HG02870 (cell line): ENCODE data around the gene CCR7.

Experiments used
- ATAC-seq: cut with Tn5 transposase; IDR thresholded peaks from one replicate; pipeline ENCODE4 v1.9.1; 2021; ENCODE audit warnings: mild to moderate bottlenecking, moderate library complexity; ENCODE audit not compliant: unreplicated experiment

CCR7 gene

GRCh38 chr17:40563220-40564052 is 1.8 kb downstream of the CCR7 start:
- no peak for ATAC-seq

GRCh38 chr17:40562838-40563219 is 2.4 kb downstream of the CCR7 start:
- ATAC-seq, result no peak

GRCh38 chr17:40561871-40562611 is 3.2 kb downstream of the CCR7 start:
- no peak for ATAC-seq

- peak; percentile 24 for ATAC-seq
Observed at GRCh38 chr17:40561294-40561870, 3.9 kb downstream of the CCR7 start.

- peak; percentile 54 for ATAC-seq
Observed at GRCh38 chr17:40560592-40561293, 4.5 kb downstream of the CCR7 start.

GRCh38 chr17:40559954-40560591 is 5.2 kb downstream of the CCR7 start:
- ATAC-seq, result no peak

- no peak for ATAC-seq
Observed at GRCh38 chr17:40559564-40559916, 5.7 kb downstream of the CCR7 start.

- no peak for ATAC-seq
Observed at GRCh38 chr17:40558890-40559563, 6.2 kb downstream of the CCR7 start.

- ATAC-seq, result no peak
Observed at GRCh38 chr17:40558300-40558889, 6.9 kb downstream of the CCR7 start.

GRCh38 chr17:40557531-40558299 is 7.6 kb downstream of the CCR7 start:
- no peak for ATAC-seq

GRCh38 chr17:40556884-40557414 is 8.3 kb downstream of the CCR7 start:
- ATAC-seq, result no peak

- ATAC-seq, result no peak
Observed at GRCh38 chr17:40556198-40556661, 9.0 kb downstream of the CCR7 start.

GRCh38 chr17:40555296-40556190 is 9.7 kb downstream of the CCR7 start:
- ATAC-seq, result no peak

- no peak for ATAC-seq
Observed at GRCh38 chr17:40554646-40555295, 10.5 kb downstream of the CCR7 start.

GRCh38 chr17:40553694-40554534 is 11.4 kb downstream of the CCR7 start:
- ATAC-seq, result no peak
